SU-DHL-6 (cell line): ENCODE measurements around the gene ADAMTS3.

Experiments
- CTCF ChIP-seq: fragments of 200-600 bp; sonication (generic); IDR thresholded peaks from one replicate; pipeline ENCODE4 v1.5.1; 2017; ENCODE audit warnings: antibody characterized with exemption, mild to moderate bottlenecking, low read length, moderate library complexity; ENCODE audit not compliant: insufficient read depth, poor library complexity, severe bottlenecking
- EZH2phosphoT487 ChIP-seq: fragments of 200-600 bp; sonication (generic), shearing (Covaris generic); conservative IDR thresholded peaks from 2 replicates; pipeline ENCODE4 v1.6.1; 2018; ENCODE audit warnings: mild to moderate bottlenecking, antibody characterized with exemption, low read length, moderate library complexity, mixed read lengths

GRCh38 chr4:72555377-72555831 is 13.6 kb downstream of the ADAMTS3 start:
- no peak for TF ChIP-seq CTCF
- no peak for TF ChIP-seq EZH2phosphoT487
